NCI-H748 (cell line): ENCODE measurements around the gene FPGS.
A peak's percentile ranks its signal among the peaks of the same experiment; 100 is the strongest.

ENCODE experiments used
- DNase-seq: peaks from one replicate; lab custom pipeline; 2025; ENCODE audit not compliant: unreplicated experiment; lab: John Stamatoyannopoulos, UW

FPGS gene

DNA sequence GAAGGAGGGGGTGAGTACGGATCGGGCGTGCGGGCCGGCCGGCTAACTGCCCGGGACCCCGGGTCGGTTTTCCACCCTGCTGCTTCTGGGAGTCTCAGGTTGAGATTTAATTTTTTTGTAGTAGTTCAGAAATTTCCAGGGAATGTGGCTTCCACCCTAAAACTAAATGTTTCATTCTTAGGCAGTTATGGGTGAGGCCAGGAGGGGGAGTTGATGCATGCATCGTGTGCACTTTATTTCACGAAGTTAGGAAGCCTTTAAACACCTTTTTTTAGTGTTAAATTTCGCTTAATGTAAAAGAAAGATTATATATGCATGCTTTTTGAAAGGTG, 15.9 kb upstream of the FPGS start:
- no peak for DNase-seq

DNA sequence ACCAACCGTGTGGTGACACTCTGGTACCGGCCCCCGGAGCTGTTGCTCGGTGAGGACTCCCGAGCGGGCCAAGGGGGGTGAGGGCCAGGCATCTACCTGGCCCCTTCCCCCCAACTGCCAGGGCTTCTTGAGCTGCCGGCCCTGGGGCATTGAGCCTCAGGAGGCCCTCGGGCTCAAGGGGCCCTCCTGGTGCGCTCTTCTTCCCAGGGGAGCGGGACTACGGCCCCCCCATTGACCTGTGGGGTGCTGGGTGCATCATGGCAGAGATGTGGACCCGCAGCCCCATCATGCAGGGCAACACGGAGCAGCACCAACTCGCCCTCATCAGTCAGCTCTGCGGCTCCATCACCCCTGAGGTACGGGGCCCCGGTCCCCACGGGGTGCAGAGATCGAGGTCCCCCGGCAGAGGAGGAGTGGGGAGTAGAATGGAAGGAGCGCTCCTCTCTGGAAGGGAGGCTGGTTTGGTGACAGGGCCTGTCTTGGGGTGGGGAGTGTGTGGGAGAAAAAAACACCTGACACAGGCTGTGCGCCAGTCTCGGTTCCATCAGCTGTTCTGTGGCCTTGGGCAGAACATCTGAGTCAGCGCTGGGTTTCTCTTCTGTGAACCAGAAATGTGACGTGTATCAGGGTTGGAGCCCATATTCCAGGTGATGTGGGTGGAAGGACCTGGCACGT, 14.2 kb upstream of the FPGS start:
- DNase-seq: no peak

DNA sequence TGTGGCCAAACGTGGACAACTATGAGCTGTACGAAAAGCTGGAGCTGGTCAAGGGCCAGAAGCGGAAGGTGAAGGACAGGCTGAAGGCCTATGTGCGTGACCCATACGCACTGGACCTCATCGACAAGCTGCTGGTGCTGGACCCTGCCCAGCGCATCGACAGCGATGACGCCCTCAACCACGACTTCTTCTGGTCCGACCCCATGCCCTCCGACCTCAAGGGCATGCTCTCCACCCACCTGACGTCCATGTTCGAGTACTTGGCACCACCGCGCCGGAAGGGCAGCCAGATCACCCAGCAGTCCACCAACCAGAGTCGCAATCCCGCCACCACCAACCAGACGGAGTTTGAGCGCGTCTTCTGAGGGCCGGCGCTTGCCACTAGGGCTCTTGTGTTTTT, 13.5 kb upstream of the FPGS start:
- no peak for DNase-seq

DNA sequence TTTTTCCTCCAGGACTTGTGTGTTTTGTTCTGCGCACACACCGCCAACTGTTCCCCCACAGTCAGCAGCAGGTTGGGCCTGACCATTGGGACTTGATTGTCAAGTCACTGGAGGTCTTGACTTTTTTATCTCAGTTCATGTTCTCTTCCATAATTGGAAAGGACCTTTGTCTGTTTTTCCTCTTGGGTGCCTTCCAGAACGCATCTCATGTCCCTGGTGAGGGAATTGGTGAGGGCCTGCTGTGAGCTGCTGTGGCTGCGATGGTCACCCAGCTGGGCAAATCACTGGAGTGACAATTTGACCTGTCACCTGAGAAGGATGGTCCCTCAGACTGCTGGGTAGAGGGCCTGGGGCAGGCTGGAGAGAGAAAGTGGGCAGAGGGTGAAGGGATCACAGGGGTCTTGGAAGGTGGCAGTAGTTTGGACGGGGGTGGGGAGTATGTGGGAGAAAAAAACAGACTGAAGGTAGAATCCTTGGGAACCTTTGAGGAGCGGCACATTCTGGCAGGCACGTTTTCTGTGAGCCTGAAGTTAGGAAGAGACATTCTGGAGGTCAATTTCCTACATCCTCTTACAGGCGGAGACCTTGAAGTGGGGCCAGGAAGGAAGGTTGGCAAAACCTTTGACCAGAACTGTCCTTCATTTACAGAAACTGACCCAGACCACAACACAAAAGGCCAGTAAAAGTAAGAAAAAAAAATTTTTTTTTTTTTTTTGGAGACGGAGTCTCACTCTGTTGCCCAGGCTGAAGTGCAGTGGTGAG, 12.4 kb upstream of the FPGS start:
- DNase-seq: no peak

DNA sequence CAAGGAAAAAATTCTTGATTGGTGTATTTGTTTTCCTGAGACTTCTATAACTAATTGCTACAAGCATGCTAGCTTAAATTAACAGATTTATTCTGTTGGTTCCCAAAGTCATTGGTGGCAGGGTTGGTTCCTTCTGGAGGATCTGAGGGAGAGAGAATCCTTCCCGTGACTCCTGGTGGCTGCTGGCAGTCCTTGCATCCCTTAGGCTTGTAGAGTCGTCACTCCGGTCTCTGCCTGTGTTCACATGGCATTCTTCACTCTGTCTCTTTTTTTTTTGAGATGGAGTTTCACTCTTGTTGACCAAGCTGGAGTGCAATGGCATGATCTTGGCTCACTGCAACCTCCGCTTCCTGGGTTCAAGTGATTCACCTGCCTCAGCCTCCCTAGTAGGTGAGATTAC, 11.6 kb upstream of the FPGS start:
- DNase-seq: no peak

DNA sequence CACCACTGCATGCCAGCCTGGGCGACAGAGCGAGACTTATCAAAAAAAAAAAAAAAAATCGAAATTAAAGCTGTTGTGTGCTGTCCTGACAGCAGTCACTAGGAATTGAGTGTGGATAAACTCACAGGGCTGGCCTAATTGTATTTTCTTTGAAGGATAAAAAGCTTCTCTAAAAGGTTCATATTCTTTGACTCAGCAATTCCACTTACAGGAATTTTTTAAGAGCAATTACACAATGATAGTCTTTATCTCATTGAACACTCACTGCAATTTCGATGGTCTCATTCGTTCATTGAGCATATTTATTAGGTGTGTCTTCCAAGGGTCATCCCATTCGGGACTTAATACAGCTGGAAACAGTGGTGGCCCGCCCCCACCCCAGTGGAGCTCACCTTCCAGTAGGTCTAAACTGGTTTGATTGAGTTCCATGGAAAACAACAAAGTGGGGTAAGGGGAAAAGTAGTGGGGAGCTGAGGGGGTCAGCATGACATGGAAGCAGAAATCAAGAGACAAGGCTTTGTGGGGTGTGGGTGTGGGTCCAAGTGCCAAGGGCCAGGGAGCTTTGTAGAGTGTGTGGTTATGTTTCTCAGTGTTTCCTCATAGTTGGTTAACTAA, 10.2 kb upstream of the FPGS start:
- DNase-seq: no peak

DNA sequence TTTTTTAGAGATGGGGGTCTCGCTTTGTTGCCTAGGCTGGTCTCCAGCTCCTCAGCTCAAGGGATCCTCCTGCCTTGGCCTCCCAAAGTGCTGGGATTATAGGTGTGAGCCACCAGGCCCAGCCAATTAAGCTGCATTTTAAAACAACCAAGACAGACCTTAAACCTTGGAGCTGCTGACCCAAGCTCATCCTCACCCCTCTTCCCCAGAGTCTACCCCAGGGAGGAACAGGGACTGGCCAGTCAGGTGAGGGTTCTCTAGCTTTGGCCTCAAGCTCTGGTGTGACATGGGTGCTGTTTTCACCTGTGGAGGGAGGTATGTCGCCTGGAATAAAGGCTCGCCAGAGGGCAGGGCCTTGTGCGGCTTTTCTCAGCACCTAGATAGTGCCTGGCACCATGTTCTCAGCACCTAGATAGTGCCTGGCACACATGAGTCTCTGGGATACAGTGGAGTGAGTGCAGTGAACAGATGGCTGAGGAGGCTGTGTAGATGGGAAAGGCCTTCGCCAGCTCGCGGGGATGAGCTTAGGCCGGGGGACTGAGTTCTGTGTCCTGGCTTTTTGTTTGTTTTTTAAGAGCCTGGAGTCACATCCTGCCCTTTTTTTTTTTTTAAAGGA, 9.5 kb upstream of the FPGS start:
- DNase-seq: no peak

DNA sequence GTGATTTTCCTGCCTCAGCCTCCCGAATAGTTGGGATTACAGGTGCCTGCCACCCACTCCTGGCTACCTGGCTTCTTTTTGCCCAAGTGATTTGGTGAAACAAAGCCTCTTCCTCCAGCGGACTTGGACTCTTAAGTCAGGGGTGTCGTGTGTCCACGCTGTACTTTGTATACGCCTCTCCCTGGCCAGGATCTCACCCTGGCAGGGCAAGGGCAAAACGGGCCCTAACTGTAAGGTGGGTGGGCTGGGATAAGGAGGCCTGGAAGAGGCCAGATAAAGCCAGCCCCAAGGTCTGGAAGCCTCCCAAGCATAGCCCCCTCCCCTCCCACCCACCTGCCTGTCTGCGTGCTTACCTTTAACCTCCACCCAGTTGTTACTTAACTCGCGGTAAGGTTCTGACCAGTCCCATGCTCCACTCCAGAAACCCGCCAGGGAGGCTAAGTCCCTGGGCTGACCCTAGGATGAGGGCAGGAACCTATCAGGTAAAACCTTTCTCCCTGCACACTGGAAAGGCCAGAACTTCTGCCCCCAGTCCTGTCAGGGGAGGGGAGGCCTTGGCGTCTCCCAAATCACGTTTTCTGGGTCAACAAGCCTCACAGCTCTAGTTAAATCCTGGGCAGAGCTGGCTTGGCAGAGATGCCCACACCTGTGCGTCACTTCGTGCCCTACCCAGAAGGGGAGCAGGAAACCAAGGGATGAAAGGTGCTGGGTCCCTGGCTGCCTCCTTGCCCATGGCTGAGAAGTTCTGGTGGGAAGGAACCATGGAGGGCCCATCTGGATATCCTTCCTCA, 8.5 kb upstream of the FPGS start:
- no peak for DNase-seq

DNA sequence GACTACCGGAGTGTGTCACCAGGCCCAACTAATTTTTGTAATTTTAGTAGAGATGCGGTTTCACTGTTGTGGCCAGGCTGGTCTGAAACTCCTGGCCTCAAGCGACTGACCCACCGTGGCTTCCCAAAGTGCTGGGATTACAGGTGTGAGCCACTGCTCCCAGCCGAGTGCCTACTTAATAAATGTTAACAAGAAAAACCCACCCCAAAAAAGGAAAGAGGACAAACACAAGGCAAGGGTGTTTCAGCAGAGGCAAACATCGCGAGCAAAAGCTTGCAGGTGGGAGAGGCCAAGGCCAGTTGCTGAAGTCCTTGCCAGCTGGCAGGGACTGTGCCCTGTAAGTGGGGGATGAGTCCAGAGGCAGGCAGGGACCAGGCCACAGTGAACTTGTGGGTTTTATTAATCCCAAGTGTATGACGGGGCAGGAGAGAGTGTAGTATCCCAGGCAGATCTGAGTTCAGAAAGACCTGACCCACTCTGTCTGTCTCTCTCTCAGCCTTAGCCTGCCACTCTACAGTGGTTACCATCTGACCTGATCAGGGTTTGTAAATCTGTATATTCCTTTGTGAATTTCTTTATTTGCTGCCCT, 6.4 kb upstream of the FPGS start:
- DNase-seq: no peak

DNA sequence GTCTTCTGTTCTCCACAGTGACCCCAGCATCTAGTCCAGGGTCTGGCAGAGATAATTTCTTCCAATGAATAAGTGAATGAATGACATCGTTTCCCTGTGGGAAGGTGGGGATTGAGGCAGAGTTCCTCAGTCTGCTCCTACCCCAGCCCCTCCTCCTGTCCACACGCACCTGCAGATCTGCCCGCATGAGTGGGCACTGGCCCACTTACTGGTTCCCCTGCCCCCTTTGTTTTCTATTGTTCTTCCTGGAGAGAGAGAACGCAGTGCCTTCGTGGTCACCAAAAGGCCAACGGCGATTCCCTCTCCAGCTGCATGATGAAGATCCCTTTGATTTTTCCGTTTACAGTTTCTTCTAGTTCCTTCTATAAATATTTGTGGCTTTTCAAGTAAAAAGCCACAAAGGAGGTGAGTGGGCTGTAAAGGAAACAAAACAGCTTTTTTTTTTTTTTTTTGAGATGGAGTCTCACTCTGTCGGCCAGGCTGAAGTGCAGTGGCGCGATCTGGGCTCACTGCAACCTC, 5.8 kb upstream of the FPGS start:
- DNase-seq: peak; percentile 21

DNA sequence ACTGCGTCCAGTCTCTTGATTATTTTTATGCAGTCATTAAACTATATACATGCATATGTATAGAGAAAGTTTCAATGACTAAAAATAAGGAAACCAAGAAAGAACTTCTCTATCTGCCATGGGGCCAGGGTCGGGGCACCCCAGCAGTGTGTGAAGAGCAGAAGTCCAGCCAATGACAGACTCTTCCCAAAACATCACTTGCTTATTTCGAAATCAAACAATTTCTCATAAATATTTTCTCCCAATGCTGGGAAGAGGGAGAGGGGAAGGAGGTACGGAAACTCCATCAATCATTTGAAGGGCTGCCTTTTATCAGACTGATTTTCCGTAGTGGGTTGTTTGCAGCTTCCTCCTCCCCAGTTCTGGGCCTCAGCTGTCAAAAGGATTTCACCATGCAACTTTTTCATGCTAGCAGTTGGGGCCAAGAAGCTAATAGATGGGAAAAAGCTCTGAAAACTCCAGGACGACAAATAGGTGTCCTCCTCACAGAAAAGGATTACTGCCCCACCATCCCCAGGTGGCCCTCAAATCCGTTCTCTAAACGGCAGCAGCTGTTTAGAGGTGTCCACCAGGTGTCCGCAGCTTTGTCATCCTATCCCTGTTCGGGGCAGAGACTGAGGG, 617 bp upstream of the FPGS start:
- no peak for DNase-seq

DNA sequence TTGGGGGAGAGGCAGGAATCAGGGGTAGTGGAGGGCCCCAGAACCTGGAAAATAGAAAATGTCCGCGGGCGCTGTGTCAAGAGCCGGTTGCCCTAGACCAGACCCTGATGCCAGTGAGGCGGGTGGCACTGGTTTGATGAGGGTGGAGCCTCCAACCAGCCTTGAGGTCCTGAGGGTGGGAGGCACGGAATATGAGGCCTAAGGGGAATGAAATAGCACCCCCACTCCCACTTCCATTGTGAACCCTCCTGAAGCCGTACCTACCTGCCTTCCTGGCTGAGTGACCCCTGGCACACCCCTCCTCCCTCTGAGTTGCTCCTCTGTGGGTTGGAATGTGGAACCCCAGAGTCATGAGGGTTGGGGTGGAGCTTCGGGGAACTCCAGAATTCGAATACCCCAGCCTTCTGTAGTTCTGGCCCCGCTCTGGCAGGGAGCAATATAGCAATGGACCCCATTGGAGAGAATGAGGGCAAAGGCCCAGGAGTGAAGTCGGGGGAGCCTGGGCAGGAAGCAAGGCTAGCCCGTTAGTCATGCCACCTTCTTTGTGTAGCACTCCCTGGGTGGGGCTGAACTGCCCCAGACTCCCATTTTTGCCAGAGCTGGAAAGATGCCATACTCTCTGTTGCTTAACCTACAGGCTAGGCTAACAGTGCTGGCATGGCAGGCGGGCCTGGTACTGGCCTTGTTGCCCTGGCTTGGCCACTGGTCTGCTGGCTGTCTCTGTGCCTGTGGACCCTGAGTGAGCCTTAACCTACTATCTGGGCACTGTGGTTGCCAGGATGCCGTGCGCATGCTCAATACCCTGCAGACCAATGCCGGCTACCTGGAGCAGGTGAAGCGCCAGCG, 1.0 kb downstream of the FPGS start:
- DNase-seq: peak; percentile 33

DNA sequence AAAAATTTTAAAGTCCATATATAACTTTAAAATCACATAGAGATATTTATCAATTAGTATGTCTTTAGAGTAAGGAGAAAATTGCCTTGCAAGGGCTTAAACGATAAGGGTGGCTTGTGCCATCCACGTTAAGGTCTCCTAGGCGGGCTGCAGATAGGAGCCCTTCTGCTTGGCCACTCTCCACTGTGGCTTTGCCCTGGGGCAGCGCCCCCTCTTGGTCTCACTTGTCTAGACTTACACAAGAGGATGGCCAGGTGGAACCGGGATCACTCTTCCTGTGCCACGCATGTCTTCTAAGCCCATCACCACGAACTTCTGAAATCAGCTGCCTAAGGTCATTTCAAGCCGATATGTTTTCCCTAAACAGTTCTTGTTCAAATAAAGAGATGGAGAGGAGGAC, 2.9 kb downstream of the FPGS start:
- DNase-seq: peak; percentile 50

DNA sequence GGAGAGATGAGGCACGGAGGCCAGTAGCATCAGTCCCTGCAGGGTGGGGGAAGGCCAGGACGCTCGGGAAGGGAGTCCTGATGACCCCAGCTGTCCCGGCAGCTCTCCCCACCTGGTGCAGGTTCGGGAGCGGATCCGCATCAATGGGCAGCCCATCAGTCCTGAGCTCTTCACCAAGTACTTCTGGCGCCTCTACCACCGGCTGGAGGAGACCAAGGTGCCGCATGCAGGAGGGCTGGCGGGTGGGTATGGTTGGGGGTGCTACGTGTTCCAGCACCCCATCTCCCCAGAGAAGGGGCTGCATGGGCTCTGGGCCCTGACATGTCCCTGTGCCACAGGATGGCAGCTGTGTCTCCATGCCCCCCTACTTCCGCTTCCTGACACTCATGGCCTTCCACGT, 4.2 kb downstream of the FPGS start:
- DNase-seq: no peak

DNA sequence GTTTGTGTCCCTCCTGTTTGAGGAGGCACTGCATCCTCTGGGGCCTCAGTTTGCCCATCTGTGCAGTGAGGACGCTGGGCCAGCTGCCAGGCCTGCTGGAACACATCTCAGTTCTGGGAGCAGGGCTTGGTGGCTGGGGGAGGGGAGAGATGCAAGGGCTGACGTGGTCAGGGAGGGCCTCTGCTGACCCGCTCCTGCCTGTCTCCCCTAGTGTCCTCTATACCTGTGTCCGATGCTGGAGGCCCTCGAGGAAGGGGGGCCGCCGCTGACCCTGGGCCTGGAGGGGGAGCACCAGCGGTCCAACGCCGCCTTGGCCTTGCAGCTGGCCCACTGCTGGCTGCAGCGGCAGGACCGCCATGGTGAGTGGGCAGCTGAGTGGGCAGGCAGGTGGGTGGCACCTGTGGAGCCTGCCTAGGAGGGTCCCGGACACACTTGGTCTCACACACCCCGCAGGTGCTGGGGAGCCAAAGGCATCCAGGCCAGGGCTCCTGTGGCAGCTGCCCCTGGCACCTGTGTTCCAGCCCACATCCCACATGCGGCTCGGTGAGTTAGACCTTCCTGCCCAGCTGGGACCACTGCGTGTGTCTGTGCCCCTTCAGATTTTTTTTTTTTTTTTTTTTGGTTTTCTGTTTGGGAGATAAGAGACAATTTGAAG, 5.8 kb downstream of the FPGS start:
- no peak for DNase-seq

DNA sequence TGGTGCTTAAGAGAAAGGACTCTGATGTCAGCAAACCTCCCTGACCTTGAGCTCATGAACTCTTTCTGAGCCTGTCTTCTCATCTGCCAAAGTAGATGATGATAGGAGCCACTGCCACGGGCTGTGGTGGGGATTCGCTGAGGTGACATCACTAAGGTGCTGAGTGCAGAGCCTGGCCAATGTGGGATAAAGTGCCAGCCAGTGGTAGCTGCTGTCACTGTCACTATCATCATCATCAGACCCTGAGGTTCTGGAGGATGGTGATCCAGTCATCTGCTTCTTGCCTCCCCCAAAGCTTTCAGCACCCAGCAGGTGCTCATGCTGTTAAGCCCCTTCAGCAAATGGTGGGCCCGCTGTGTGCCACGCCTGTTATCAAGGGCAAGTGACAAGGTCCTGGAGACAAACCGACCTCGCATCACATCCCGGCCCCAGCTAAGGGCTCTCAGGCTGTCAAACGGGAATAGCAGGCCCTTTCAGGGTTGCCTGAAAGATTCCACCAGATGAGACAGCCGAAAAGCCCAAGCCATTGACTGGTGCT, 6.4 kb downstream of the FPGS start:
- no peak for DNase-seq

DNA sequence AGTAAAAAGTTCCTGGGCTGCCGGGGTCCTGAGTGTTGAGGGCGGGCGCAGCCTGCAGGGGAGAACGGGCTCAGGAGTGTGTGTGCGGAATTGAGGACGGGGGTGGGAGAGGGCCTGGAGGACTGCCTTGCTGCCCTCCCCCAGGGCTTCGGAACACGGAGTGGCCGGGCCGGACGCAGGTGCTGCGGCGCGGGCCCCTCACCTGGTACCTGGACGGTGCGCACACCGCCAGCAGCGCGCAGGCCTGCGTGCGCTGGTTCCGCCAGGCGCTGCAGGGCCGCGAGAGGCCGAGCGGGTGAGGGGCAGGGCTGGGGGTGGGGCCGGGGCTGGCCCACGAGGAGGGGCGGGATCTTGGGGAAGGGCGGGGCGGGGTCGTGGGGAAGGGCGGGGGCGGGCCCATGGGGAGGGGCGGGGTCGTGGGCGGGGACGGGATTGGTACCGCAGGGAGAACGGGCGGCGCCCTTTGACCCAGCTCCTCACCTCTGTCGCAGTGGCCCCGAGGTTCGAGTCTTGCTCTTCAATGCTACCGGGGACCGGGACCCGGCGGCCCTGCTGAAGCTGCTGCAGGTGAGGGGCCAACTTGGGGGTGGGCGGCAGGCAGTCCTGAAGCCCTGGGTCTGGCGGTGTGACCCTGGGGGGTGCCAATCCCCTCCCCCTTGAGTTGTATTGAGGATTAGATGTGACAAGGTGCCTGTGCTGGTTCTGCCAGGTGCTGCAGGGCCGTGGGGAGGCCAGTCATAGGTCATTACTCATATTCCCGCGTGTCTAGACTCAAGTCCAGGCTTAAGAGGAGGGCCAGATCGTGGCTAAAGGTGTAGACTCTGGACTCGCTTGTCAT, 7.1 kb downstream of the FPGS start:
- no peak for DNase-seq
